Right ventricle myocardium superior (tissue), 1 donor: ENCODE results near the gene EXOC3L2. TPM values are rescaled to one million over a fixed set of nuclear protein-coding genes. Genes with fewer than 3 reads are reported as not detected.

ENCODE experiments used
- ATAC-seq: fragments of 200-7000 bp; cut with Tn5 transposase; one replicate; pipeline ENCODE4 v1.9.1; 2020; ENCODE audit warnings: mild to moderate bottlenecking; ENCODE audit not compliant: poor library complexity
- DNase-seq: peaks from one replicate; pipeline ENCODE4 v3.0.0-alpha.2; 2020
- intact Hi-C: fragments of 100-400 bp; cut with DNase I; formaldehyde crosslinking; loops from one replicate; pipeline ENCODE4 v1.11.2; 2022
- total RNA-seq: library from RNA; stranded (reverse); fragmentation: NEBNext Ultra II Directional; extraction: Animal tissue kit (Norgen Biotek cat#: 25700); gene quantifications from one replicate; pipeline ENCODE4 v1.2.1, GENCODE V29; 2021
- donor health status: DM: no; HTN: yes; CAD: no; lungs with severe emphysema.

EXOC3L2 gene
- total RNA-seq, 1 donor from 2014 or later, result 1.3 TPM

- DNase-seq (peak; percentile 13), ATAC-seq (no peak)
- intact Hi-C loops, result no loop called here
Measured at GRCh38 chr19:45195764-45196163, 49.4 kb downstream of the EXOC3L2 start.

- ATAC-seq (no peak), DNase-seq (no peak)
- intact Hi-C loops, result no loop called here
Measured at GRCh38 chr19:45191375-45191774, 53.8 kb downstream of the EXOC3L2 start.

- no peak for DNase-seq
- intact Hi-C loops, result no loop called here
- ATAC-seq, result no peak
Measured at GRCh38 chr19:45189971-45190370, 55.2 kb downstream of the EXOC3L2 start.

- ATAC-seq, result peak; percentile 34
- intact Hi-C loops, result no loop called here
- DNase-seq, result no peak
Measured at GRCh38 chr19:45187421-45188100, 57.6 kb downstream of the EXOC3L2 start.

GRCh38 chr19:45186509-45187334 lies 58.5 kb downstream of the EXOC3L2 start:
- DNase-seq, result no peak
- no peak for ATAC-seq
- intact Hi-C loops, result no loop called here

GRCh38 chr19:45184115-45184514 lies 61.1 kb downstream of the EXOC3L2 start:
- ATAC-seq (no peak), DNase-seq (no peak)
- intact Hi-C loops, result no loop called here

- intact Hi-C loops, result no loop called here
- no peak for ATAC-seq
Measured at GRCh38 chr19:45182758-45183157, 62.4 kb downstream of the EXOC3L2 start.

GRCh38 chr19:45180936-45181335 lies 64.3 kb downstream of the EXOC3L2 start:
- DNase-seq, result no peak
- no peak for ATAC-seq
- intact Hi-C loops, result no loop called here

More at GRCh38 chr19:45182758-45183157, 62.4 kb downstream of the EXOC3L2 start:
- no peak for DNase-seq

GRCh38 chr19:45179892-45180370 lies 65.3 kb downstream of the EXOC3L2 start:
- ATAC-seq (no peak), DNase-seq (no peak)
- intact Hi-C loops, result loop anchor here (5.0 kb wide), 1 partner anchor 88 kb away; the partner anchor contains the start of gene PPP1R37

- DNase-seq (peak; percentile 61), ATAC-seq (no peak)
- intact Hi-C loops, result loop anchor here (5.0 kb wide), 1 partner anchor 87 kb away; the partner anchor contains the start of gene PPP1R37
Measured at GRCh38 chr19:45179072-45179891, 65.9 kb downstream of the EXOC3L2 start.

GRCh38 chr19:45178262-45179071 lies 66.7 kb downstream of the EXOC3L2 start, which contains the start of gene BLOC1S3:
TSS of gene BLOC1S3 (plus strand) at chr19:45178784. CDS start at chr19:45179297, 513 bp downstream.
- intact Hi-C loops, result loop anchor here (5.0 kb wide), 1 partner anchor 86 kb away; the partner anchor contains the start of gene PPP1R37
- ATAC-seq (peak; percentile 98), DNase-seq (peak; percentile 100)

GRCh38 chr19:45177817-45178261 lies 67.4 kb downstream of the EXOC3L2 start, which contains the start of gene TRAPPC6A:
TSS of gene TRAPPC6A (minus strand) at chr19:45178237. CDS start at chr19:45178218, 19 bp downstream.
- intact Hi-C loops, result loop anchor here (5.0 kb wide), 1 partner anchor 86 kb away; the partner anchor contains the start of gene PPP1R37
- ATAC-seq (peak; percentile 0), DNase-seq (no peak)

GRCh38 chr19:45175515-45176345 lies 69.5 kb downstream of the EXOC3L2 start:
- intact Hi-C loops, result loop anchor here (5.0 kb wide), 1 partner anchor 83 kb away; the partner anchor contains the start of gene PPP1R37
- ATAC-seq, result no peak
- no peak for DNase-seq

GRCh38 chr19:45173816-45174215 lies 71.4 kb downstream of the EXOC3L2 start:
- DNase-seq (peak; percentile 8), ATAC-seq (no peak)
- intact Hi-C loops, result no loop called here

- peak; percentile 24 for DNase-seq
- intact Hi-C loops, result no loop called here
Measured at GRCh38 chr19:45172611-45173208, 72.5 kb downstream of the EXOC3L2 start.

GRCh38 chr19:45172173-45172572 lies 73.0 kb downstream of the EXOC3L2 start:
- intact Hi-C loops, result no loop called here
- DNase-seq (peak; percentile 42), ATAC-seq (peak; percentile 8)

More at GRCh38 chr19:45172611-45173208, 72.5 kb downstream of the EXOC3L2 start:
- no peak for ATAC-seq
